Measurements from ENCODE around the gene GRM3.

DNA sequence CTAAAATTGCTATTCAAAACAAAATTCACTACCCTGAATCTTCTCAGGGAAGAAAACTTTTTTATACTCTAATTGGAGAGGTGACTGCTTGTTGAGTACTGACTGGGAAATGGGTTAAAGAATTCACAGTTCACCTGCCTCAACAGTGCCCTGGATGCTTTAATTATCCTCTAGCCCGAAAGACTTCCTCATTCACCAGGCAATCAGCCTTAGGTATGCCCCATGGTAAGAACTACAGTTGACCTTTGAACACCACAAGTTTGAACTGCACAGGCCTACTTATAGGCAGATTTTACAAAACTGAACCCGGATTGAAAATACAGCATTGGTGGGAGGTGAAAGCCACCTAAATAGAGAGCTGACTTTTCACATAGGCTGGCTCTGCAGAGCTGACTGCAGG is 240.4 kb downstream of the GRM3 start:
- TF ChIP-seq, protein P1, sequence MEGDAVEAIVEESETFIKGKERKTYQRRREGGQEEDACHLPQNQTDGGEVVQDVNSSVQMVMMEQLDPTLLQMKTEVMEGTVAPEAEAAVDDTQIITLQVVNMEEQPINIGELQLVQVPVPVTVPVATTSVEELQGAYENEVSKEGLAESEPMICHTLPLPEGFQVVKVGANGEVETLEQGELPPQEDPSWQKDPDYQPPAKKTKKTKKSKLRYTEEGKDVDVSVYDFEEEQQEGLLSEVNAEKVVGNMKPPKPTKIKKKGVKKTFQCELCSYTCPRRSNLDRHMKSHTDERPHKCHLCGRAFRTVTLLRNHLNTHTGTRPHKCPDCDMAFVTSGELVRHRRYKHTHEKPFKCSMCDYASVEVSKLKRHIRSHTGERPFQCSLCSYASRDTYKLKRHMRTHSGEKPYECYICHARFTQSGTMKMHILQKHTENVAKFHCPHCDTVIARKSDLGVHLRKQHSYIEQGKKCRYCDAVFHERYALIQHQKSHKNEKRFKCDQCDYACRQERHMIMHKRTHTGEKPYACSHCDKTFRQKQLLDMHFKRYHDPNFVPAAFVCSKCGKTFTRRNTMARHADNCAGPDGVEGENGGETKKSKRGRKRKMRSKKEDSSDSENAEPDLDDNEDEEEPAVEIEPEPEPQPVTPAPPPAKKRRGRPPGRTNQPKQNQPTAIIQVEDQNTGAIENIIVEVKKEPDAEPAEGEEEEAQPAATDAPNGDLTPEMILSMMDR (conservative IDR thresholded peaks at IDR 0.05; ENCODE audit: low read length): no peak
- TF ChIP-seq EZH2phosphoT487 (IDR thresholded peaks at IDR 0.05; ENCODE audit: borderline replicate concordance, low read depth, low read length): no peak

Data from OCI-LY7 (cell line).